Transverse colon (tissue), 4 donors: ENCODE results near the gene EMP2.

Source experiments
- EP300 ChIP-seq: sonication (generic); formaldehyde crosslinking; IDR thresholded peaks from one replicate; pipeline ENCODE4 v1.6.1; 2017; ENCODE audit warnings: antibody characterized with exemption, low read depth
- POLR2A ChIP-seq: fragments of 450-650 bp; IDR thresholded peaks from one replicate; pipeline ENCODE4 v1.6.1; 2016; ENCODE audit warnings: antibody characterized with exemption, mild to moderate bottlenecking, moderate library complexity
- POLR2AphosphoS5 ChIP-seq, 3 donors: sonication (generic); formaldehyde crosslinking; IDR thresholded peaks; one replicate each; pipeline ENCODE4 v1.6.1; 2016; ENCODE audit warnings: antibody characterized with exemption in 3 of 3
- TF ChIP-seq, protein P1 (sequence below), 5 experiments: fragments of 200-600 bp in 3 of 5; fragments of 450-650 bp in 2 of 5; sonication (generic) in 3 of 5; IDR thresholded peaks; 1 replicate in 2 of 5; 2 replicates in 3 of 5; pipeline ENCODE4 v1.5.1; 2016 to 2017; ENCODE audit warnings: antibody characterized with exemption in 5 of 5, inconsistent platforms in 3 of 5, mild to moderate bottlenecking in 2 of 5, moderate library complexity in 1 of 5

DNA sequence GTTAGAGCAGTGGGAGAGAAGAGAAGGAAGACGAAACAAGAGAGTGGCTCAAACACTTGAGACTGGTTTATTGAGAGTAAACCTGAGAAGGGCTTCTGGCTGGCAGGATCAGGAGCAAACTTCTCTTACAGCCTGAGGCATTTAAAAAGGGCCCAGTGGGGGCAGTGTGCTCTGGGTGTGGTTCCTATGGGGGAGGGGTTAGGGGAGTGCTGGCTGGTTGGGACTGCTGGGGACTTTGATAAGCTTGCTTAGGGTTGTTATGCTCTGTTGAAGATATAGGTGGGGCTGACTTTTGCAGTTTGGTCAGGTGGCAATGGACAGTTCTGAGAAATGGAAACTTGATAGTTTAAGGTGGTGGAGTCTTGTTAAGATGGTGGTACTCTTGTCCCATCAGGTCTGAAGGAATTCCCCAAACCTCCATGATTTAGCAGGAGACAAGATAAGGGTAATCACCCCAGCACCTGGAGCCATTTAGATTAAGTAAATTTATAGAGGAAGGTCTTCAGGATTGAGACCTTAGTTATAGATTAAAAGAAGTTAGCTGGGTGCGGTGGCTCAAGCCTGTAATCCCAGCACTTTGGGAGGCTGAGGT is 79.3 kb downstream of the EMP2 start:
- TF ChIP-seq EP300 (no peak), POLR2A (no peak), POLR2AphosphoS5 (IDR thresholded peaks at IDR 0.05) (no peak)
- TF ChIP-seq, protein P1, sequence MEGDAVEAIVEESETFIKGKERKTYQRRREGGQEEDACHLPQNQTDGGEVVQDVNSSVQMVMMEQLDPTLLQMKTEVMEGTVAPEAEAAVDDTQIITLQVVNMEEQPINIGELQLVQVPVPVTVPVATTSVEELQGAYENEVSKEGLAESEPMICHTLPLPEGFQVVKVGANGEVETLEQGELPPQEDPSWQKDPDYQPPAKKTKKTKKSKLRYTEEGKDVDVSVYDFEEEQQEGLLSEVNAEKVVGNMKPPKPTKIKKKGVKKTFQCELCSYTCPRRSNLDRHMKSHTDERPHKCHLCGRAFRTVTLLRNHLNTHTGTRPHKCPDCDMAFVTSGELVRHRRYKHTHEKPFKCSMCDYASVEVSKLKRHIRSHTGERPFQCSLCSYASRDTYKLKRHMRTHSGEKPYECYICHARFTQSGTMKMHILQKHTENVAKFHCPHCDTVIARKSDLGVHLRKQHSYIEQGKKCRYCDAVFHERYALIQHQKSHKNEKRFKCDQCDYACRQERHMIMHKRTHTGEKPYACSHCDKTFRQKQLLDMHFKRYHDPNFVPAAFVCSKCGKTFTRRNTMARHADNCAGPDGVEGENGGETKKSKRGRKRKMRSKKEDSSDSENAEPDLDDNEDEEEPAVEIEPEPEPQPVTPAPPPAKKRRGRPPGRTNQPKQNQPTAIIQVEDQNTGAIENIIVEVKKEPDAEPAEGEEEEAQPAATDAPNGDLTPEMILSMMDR (IDR thresholded peaks at IDR 0.05), result no peak
